Endothelial cell of umbilical vein (primary cell): ENCODE data around the gene PLRG1. TPM values are rescaled to one million over a fixed set of nuclear protein-coding genes. Genes with fewer than 3 reads are reported as not detected.

ENCODE experiments used
- BruUV-seq: library from RNA; stranded (reverse); fragments of 400-500 nt; replicated peaks from 2 replicates; lab custom pipeline; 2021; lab: Mats Ljungman, UMichigan
- CTCF ChIA-PET: fragments of 300-600, 350-600 bp; sonication (Branson Sonifier 250); formaldehyde crosslinking; loops from one replicate; lab custom pipeline; 2021; ENCODE audit warnings: antibody characterized with exemption, inconsistent platforms; lab: Charles Lee
- POLR2A ChIA-PET: fragments of 300-600, 350-600 bp; sonication (Branson Sonifier 250); formaldehyde crosslinking; loops from one replicate; lab custom pipeline; 2021; ENCODE audit warnings: antibody characterized with exemption, inconsistent platforms; lab: Charles Lee
- DNase-seq: peaks from one replicate; pipeline ENCODE4 v3.0.0-alpha.2; 2011; ENCODE audit warnings: low read depth, low spot score
- FAIRE-seq: peaks from 2 replicates; lab custom pipeline; 2011; peaks lifted over from hg19 to GRCh38; lab: Jason Lieb, UNC
- H2AFZ ChIP-seq: 2 replicates; pipeline ENCODE4 v1.6.0; 2012; ENCODE audit warnings: low read depth, low read length, control low read depth, inconsistent platforms
- H3K27ac ChIP-seq: 2 replicates; pipeline ENCODE4 v1.5.1; 2011; ENCODE audit warnings: low read depth, mild to moderate bottlenecking, control low read depth, low read length, moderate library complexity; ENCODE audit not compliant: insufficient read depth
- H3K27me3 ChIP-seq, 2 experiments: 2 replicates each; pipeline versions ENCODE4 v1.6.0 to v1.6.1; 2011; ENCODE audit warnings: low read length in 2 of 2, mixed read lengths in 1 of 2; ENCODE audit not compliant: control insufficient read depth in 2 of 2, insufficient read depth in 2 of 2
- H3K36me3 ChIP-seq, 2 experiments: 2 replicates in 1 of 2; 3 replicates in 1 of 2; pipeline ENCODE4 v1.5.1; 2011; ENCODE audit warnings: low read length in 2 of 2, mild to moderate bottlenecking in 1 of 2, moderate library complexity in 1 of 2; ENCODE audit not compliant: control insufficient read depth in 2 of 2, insufficient read depth in 2 of 2; ENCODE audit errors: extremely low read depth in 1 of 2
- H3K4me1 ChIP-seq: 3 replicates; pipeline ENCODE4 v1.5.1; 2011; ENCODE audit warnings: mild to moderate bottlenecking, low read length; ENCODE audit not compliant: control insufficient read depth, insufficient read depth; ENCODE audit errors: extremely low read depth
- H3K4me2 ChIP-seq: 2 replicates; pipeline ENCODE4 v1.6.1; 2011; ENCODE audit warnings: low read length, control low read depth, mixed read lengths; ENCODE audit not compliant: insufficient read depth
- H3K4me3 ChIP-seq, 3 experiments: fragments of 200-600 bp in 1 of 3; sonication (generic), shearing (Covaris generic) in 1 of 3; replicated peaks in 1 of 3; 2 replicates each; pipeline ENCODE4 v1.5.1; 2011 to 2016; ENCODE audit warnings: control low read depth in 3 of 3, low read length in 3 of 3, mild to moderate bottlenecking in 2 of 3, inconsistent platforms in 1 of 3, low read depth in 1 of 3, moderate library complexity in 1 of 3; ENCODE audit not compliant: insufficient read depth in 1 of 3
- H3K79me2 ChIP-seq: 2 replicates; pipeline ENCODE4 v1.6.0; 2012; ENCODE audit warnings: low read length, inconsistent platforms; ENCODE audit not compliant: control insufficient read depth, insufficient read depth
- H3K9ac ChIP-seq: replicated peaks from 2 replicates; pipeline ENCODE3; 2011; ENCODE audit warnings: low read length, control low read depth; ENCODE audit not compliant: insufficient read depth; ENCODE audit errors: extremely low read depth
- H3K9me1 ChIP-seq: replicated peaks from 3 replicates; pipeline ENCODE4 v1.6.0; 2011; ENCODE audit warnings: mild to moderate bottlenecking, low read length; ENCODE audit not compliant: control insufficient read depth, insufficient read depth; ENCODE audit errors: extremely low read depth
- H3K9me3 ChIP-seq: replicated peaks from 2 replicates; pipeline ENCODE4 v1.5.1; 2012; ENCODE audit warnings: low read length, inconsistent platforms; ENCODE audit not compliant: control insufficient read depth, insufficient read depth
- H4K20me1 ChIP-seq: replicated peaks from 2 replicates; pipeline ENCODE3; 2011; ENCODE audit warnings: mild to moderate bottlenecking, low read length; ENCODE audit not compliant: control insufficient read depth, insufficient read depth; ENCODE audit errors: extremely low read depth
- EZH2 ChIP-seq: IDR thresholded peaks from 2 replicates; pipeline ENCODE4 v1.6.1; 2012; ENCODE audit warnings: borderline replicate concordance, low read depth, mild to moderate bottlenecking, moderate library complexity, low read length, inconsistent platforms; ENCODE audit not compliant: severe bottlenecking
- FOS ChIP-seq: IDR thresholded peaks from 2 replicates; pipeline ENCODE4 v1.6.1; 2011; ENCODE audit warnings: mild to moderate bottlenecking, low read length, moderate library complexity, borderline replicate concordance; ENCODE audit not compliant: insufficient read depth
- GATA2 ChIP-seq: IDR thresholded peaks from 2 replicates; pipeline ENCODE4 v1.7.0; 2011; ENCODE audit warnings: low read depth, mild to moderate bottlenecking, moderate library complexity, mixed read lengths, low read length; ENCODE audit not compliant: insufficient read length, insufficient read depth
- JUN ChIP-seq: IDR thresholded peaks from 2 replicates; pipeline ENCODE4 v1.6.1; 2011; ENCODE audit warnings: borderline replicate concordance, low read depth; ENCODE audit not compliant: insufficient read length, insufficient read depth
- MAX ChIP-seq: IDR thresholded peaks from 2 replicates; pipeline ENCODE4 v1.6.1; 2011; ENCODE audit not compliant: insufficient read depth, insufficient read length
- MYC ChIP-seq: IDR thresholded peaks from one replicate; pipeline ENCODE4 v1.6.1; 2011; ENCODE audit warnings: mild to moderate bottlenecking, low read depth, low read length
- POLR2A ChIP-seq: IDR thresholded peaks from 2 replicates; pipeline ENCODE4 v1.6.1; 2012; ENCODE audit warnings: low read depth, mild to moderate bottlenecking, control low read depth, low read length
- POLR2AphosphoS5 ChIP-seq: IDR thresholded peaks from 2 replicates; pipeline ENCODE4 v1.6.1; 2012; ENCODE audit warnings: low read depth, mild to moderate bottlenecking, control low read depth, low read length, moderate library complexity; ENCODE audit not compliant: insufficient read depth
- dilution Hi-C: fragments of 300-500 bp; cut with MboI; formaldehyde crosslinking; loops from one replicate; pipeline ENCODE4 v1.15.0; 2019; ENCODE audit warnings: low sequenced_read_pairs; ENCODE audit not compliant: extremely low pct_ligation_motif_present
- intact Hi-C: fragments of 100-400 bp; cut with micrococcal nuclease; formaldehyde crosslinking; loops from one replicate; pipeline ENCODE4 v1.10.0; 2022
- polyA plus RNA-seq, 4 experiments: library from polyadenylated mRNA; depleted of rRNA in 3 of 4; stranded (reverse) in 3 of 4; unstranded in 1 of 4; fragments of >200 nt; gene quantifications; 2 replicates each; pipeline versions ENCODE4 v1.2.1 to v1.2.3, GENCODE V29; 2011 to 2012; ENCODE audit warnings: missing spikeins in 1 of 4
- total RNA-seq: library from RNA; stranded (reverse); gene quantifications from 2 replicates; pipeline ENCODE4 v1.2.3, GENCODE V29; 2021
- TF ChIP-seq, protein P1 (sequence below), 2 donors: IDR thresholded peaks; 1 replicate in 1 of 2; 2 replicates in 1 of 2; pipeline ENCODE4 v1.5.1; 2011; ENCODE audit warnings: low read length in 2 of 2, mild to moderate bottlenecking in 2 of 2, moderate library complexity in 2 of 2, control low read depth in 1 of 2, inconsistent platforms in 1 of 2, low read depth in 1 of 2; ENCODE audit not compliant: insufficient read depth in 1 of 2; ENCODE audit errors: extremely low read depth in 1 of 2

The PLRG1 gene
- total and polyA plus RNA-seq, 2 donors (not counting 3 experiments of a cell fraction or from before 2014, with no cell fraction given): 50.9 to 91.9 TPM

DNA sequence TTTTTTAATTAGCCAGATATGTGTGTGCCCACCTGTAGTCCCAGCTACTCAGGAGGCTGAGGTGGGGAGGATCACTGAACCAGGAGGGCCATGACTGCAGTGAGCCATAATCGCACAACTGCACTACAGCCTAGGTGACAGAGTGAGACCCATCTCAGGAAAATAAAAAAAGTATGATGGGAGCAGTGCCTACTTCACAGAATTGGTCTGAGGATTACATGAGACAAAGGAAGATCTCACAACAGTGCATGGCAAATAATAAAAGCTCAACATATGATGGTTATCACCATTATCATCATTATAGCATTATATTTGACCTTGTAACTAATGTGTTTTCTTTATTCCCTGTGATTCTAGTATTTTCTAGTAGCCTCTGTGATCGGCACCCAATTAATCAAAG, 38.7 kb downstream of the PLRG1 start:
- intact Hi-C loops: no loop called here
- dilution Hi-C loops: no loop called here
- H3K9me3 ChIP-seq: no peaks in the 10 kb centered on the region
- no TSS peak for BruUV-seq
- H3K4me1 ChIP-seq: no peaks in the 10 kb centered on the region
- no peaks in the 10 kb centered on the region for H4K20me1 ChIP-seq
- no peak overlapping the region for H3K9ac ChIP-seq
- H3K27me3 ChIP-seq: no peaks in the 10 kb centered on the region
- DNase-seq (no peak), FAIRE-seq (no peak)
- no peak overlapping the region for H3K4me3 ChIP-seq
- no peak overlapping the region for H3K4me2 ChIP-seq
- POLR2A ChIA-PET: no interaction called here
- H3K27ac ChIP-seq: no peak overlapping the region
- no peak overlapping the region for H2AFZ ChIP-seq
- no peaks in the 10 kb centered on the region for H3K36me3 ChIP-seq
- H3K79me2 ChIP-seq: no peaks in the 10 kb centered on the region
- TF ChIP-seq MYC: no peak
- no peak for TF ChIP-seq MAX
- TF ChIP-seq, protein P1, sequence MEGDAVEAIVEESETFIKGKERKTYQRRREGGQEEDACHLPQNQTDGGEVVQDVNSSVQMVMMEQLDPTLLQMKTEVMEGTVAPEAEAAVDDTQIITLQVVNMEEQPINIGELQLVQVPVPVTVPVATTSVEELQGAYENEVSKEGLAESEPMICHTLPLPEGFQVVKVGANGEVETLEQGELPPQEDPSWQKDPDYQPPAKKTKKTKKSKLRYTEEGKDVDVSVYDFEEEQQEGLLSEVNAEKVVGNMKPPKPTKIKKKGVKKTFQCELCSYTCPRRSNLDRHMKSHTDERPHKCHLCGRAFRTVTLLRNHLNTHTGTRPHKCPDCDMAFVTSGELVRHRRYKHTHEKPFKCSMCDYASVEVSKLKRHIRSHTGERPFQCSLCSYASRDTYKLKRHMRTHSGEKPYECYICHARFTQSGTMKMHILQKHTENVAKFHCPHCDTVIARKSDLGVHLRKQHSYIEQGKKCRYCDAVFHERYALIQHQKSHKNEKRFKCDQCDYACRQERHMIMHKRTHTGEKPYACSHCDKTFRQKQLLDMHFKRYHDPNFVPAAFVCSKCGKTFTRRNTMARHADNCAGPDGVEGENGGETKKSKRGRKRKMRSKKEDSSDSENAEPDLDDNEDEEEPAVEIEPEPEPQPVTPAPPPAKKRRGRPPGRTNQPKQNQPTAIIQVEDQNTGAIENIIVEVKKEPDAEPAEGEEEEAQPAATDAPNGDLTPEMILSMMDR (IDR thresholded peaks at IDR 0.05; ENCODE audit: extremely low read depth in 1 of 2, insufficient read depth in 1 of 2, low read depth in 1 of 2, low read length in 2 of 2): no peak
- no peak for TF ChIP-seq GATA2
- TF ChIP-seq JUN: no peak
- no peak for TF ChIP-seq FOS
- no peak for TF ChIP-seq EZH2
- no peak for TF ChIP-seq POLR2AphosphoS5
- TF ChIP-seq POLR2A: no peak
- no peaks in the 10 kb centered on the region for H3K9me1 ChIP-seq
- CTCF ChIA-PET: no interaction called here
